WTC11 (cell line): ENCODE measurements around the gene MVP. TPM values are rescaled to one million over a fixed set of nuclear protein-coding genes. Genes with fewer than 3 reads are reported as not detected.
A peak's percentile ranks its signal among the peaks of the same experiment; 100 is the strongest.

ENCODE experiments used
- AR ChIP-seq: fragments of 250-450 bp; sonication (Bioruptor Pico); IDR thresholded peaks from 2 replicates; pipeline ENCODE4 v1.9.0; 2021; ENCODE audit warnings: mild to moderate bottlenecking
- ARID4B ChIP-seq: sonication (generic); formaldehyde crosslinking; IDR thresholded peaks from 2 replicates; pipeline ENCODE4 v1.8.0; 2023; ENCODE audit warnings: missing genetic modification reagents, mild to moderate bottlenecking, borderline replicate concordance
- ELF4 ChIP-seq: sonication (generic); formaldehyde crosslinking; IDR thresholded peaks from 2 replicates; pipeline ENCODE4 v1.8.1; 2022; ENCODE audit warnings: low read depth, mild to moderate bottlenecking, moderate library complexity, missing genetic modification reagents
- ESRRA ChIP-seq: sonication (generic); formaldehyde crosslinking; IDR thresholded peaks from 2 replicates; pipeline ENCODE4 v1.8.1; 2022; ENCODE audit warnings: mild to moderate bottlenecking, missing genetic modification reagents, borderline replicate concordance
- FOXP4 ChIP-seq: sonication (generic); formaldehyde crosslinking; IDR thresholded peaks from 2 replicates; pipeline ENCODE4 v1.8.0; 2022; ENCODE audit warnings: mild to moderate bottlenecking, missing genetic modification reagents
- HMGA2 ChIP-seq: fragments of 250-450 bp; sonication (Bioruptor Pico); IDR thresholded peaks from 2 replicates; pipeline ENCODE4 v1.4.0; 2021; ENCODE audit warnings: mild to moderate bottlenecking, moderate library complexity
- HMGXB4 ChIP-seq: sonication (generic); formaldehyde crosslinking; IDR thresholded peaks from 2 replicates; pipeline ENCODE4 v1.8.1; 2023; ENCODE audit warnings: mild to moderate bottlenecking, moderate library complexity, missing genetic modification reagents
- IRF2 ChIP-seq: sonication (generic); formaldehyde crosslinking; IDR thresholded peaks from 2 replicates; pipeline ENCODE4 v1.8.0; 2022; ENCODE audit warnings: low read depth, missing genetic modification reagents, borderline replicate concordance
- MYBL2 ChIP-seq: sonication (generic); formaldehyde crosslinking; IDR thresholded peaks from 2 replicates; pipeline ENCODE4 v1.8.1; 2023; ENCODE audit warnings: mild to moderate bottlenecking, moderate library complexity, missing genetic modification reagents
- NFATC4 ChIP-seq: fragments of 250-450 bp; sonication (Bioruptor Pico); IDR thresholded peaks from 2 replicates; pipeline ENCODE4 v1.9.0; 2021; ENCODE audit warnings: mild to moderate bottlenecking
- NFYB ChIP-seq: sonication (generic); formaldehyde crosslinking; conservative IDR thresholded peaks from 2 replicates; pipeline ENCODE4 v1.8.0; 2022; ENCODE audit warnings: low read depth, missing genetic modification reagents
- NR1H2 ChIP-seq: sonication (generic); formaldehyde crosslinking; IDR thresholded peaks from 2 replicates; pipeline ENCODE4 v1.9.0; 2021; ENCODE audit warnings: mild to moderate bottlenecking, moderate library complexity, missing genetic modification reagents
- NR2C2 ChIP-seq: sonication (generic); formaldehyde crosslinking; IDR thresholded peaks from 2 replicates; pipeline ENCODE4 v1.8.0; 2022; ENCODE audit warnings: mild to moderate bottlenecking, missing genetic modification reagents
- PREB ChIP-seq: sonication (generic); formaldehyde crosslinking; IDR thresholded peaks from 2 replicates; pipeline ENCODE4 v1.8.1; 2022; ENCODE audit warnings: mild to moderate bottlenecking, missing genetic modification reagents, moderate library complexity, borderline replicate concordance
- RORB ChIP-seq: fragments of 250-450 bp; sonication (Bioruptor Pico); IDR thresholded peaks from 2 replicates; pipeline ENCODE4 v1.9.0; 2021; ENCODE audit warnings: mild to moderate bottlenecking
- SMAD3 ChIP-seq: sonication (generic); formaldehyde crosslinking; IDR thresholded peaks from 2 replicates; pipeline ENCODE4 v1.8.0; 2022; ENCODE audit warnings: missing genetic modification reagents, mild to moderate bottlenecking, borderline replicate concordance
- SP1 ChIP-seq: sonication (generic); formaldehyde crosslinking; conservative IDR thresholded peaks from 2 replicates; pipeline ENCODE4 v1.8.1; 2022; ENCODE audit warnings: missing genetic modification reagents
- USF1 ChIP-seq: sonication (generic); formaldehyde crosslinking; IDR thresholded peaks from 2 replicates; pipeline ENCODE4 v1.8.0; 2022; ENCODE audit warnings: mild to moderate bottlenecking, missing genetic modification reagents
- ZBTB43 ChIP-seq: sonication (generic); formaldehyde crosslinking; IDR thresholded peaks from 2 replicates; pipeline ENCODE4 v1.8.1; 2023; ENCODE audit warnings: mild to moderate bottlenecking, missing genetic modification reagents
- ZNF232 ChIP-seq: sonication (generic); formaldehyde crosslinking; IDR thresholded peaks from 2 replicates; pipeline ENCODE4 v1.8.0; 2022; ENCODE audit warnings: mild to moderate bottlenecking, missing genetic modification reagents
- ZNF425 ChIP-seq: fragments of 250-450 bp; sonication (Bioruptor Pico); conservative IDR thresholded peaks from 2 replicates; pipeline ENCODE4 v1.9.0; 2021; ENCODE audit warnings: mild to moderate bottlenecking
- total RNA-seq: library from RNA; stranded (reverse); gene quantifications from 3 replicates; pipeline ENCODE4 v1.2.3, GENCODE V29; 2021

Gene MVP
- total RNA-seq, 1 experiment from 2014 or later = 10.8 TPM

- no peak for TF ChIP-seq AR (CRISPR knock-in tag)
- no peak for TF ChIP-seq HMGA2
- TF ChIP-seq ARID4B (CRISPR knock-in tag) = no peak
- TF ChIP-seq ZNF425 = no peak
- TF ChIP-seq USF1 (CRISPR knock-in tag) = no peak; the same call in 1 of the 2 replicates
- TF ChIP-seq NFYB = no peak; the same call in 1 of the 2 replicates
- peak; percentile 87 for TF ChIP-seq MYBL2 (CRISPR knock-in tag)
- TF ChIP-seq FOXP4 (CRISPR knock-in tag) = peak; percentile 69
- TF ChIP-seq ZBTB43 (CRISPR knock-in tag) = no peak
- no peak for TF ChIP-seq ESRRA (CRISPR knock-in tag)
- no peak for TF ChIP-seq IRF2 (CRISPR knock-in tag)
- TF ChIP-seq SMAD3 (CRISPR knock-in tag) = peak; percentile 67; the same call in 1 of the 2 replicates
- TF ChIP-seq SP1 (CRISPR knock-in tag) = peak; percentile 84; the same call in 1 of the 2 replicates
- TF ChIP-seq RORB (CRISPR knock-in tag) = no peak
- TF ChIP-seq ZNF232 (CRISPR knock-in tag) = no peak
- TF ChIP-seq NR1H2 (CRISPR knock-in tag) = no peak
- 0 out of 2 replicates have a peak, but pooled peaks have one; percentile 8 for TF ChIP-seq NR2C2 (CRISPR knock-in tag)
- 0 out of 2 replicates have a peak, but pooled peaks have one; percentile 67 for TF ChIP-seq ELF4 (CRISPR knock-in tag)
- no peak for TF ChIP-seq PREB
- TF ChIP-seq NFATC4 (CRISPR knock-in tag) = no peak
- peak; percentile 68 for TF ChIP-seq HMGXB4 (CRISPR knock-in tag)
Observed at GRCh38 chr16:29815793-29816693, 4.2 kb upstream of the MVP start, which contains the start of gene PAGR1 (continued).
